GM23338 (cell line): ENCODE results near the gene OCIAD2.

Experiments
- CREB1 ChIP-seq: fragments of 250-450 bp; sonication (Bioruptor Pico); IDR thresholded peaks from 2 replicates; pipeline ENCODE4 v1.5.0; 2020; ENCODE audit warnings: low read depth, mild to moderate bottlenecking, moderate library complexity
- CTCF ChIP-seq, 2 experiments: fragments of 200-600 bp in 1 of 2; sonication (generic) in 1 of 2; conservative IDR thresholded peaks; 2 replicates each; pipeline versions ENCODE4 v1.5.1 to v1.6.1; 2016 to 2017; ENCODE audit warnings: antibody characterized with exemption in 2 of 2, low read depth in 2 of 2, mild to moderate bottlenecking in 2 of 2, moderate library complexity in 1 of 2
- EZH2 ChIP-seq: fragments of 200-600 bp; sonication (generic); IDR thresholded peaks from one replicate; pipeline ENCODE4 v1.8.0; 2017; ENCODE audit warnings: antibody characterized with exemption, mild to moderate bottlenecking, low read depth; ENCODE audit not compliant: unreplicated experiment
- EZH2phosphoT487 ChIP-seq: fragments of 200-600 bp; sonication (generic); IDR thresholded peaks from one replicate; pipeline ENCODE4 v1.8.1; 2018; ENCODE audit warnings: antibody characterized with exemption; ENCODE audit not compliant: unreplicated experiment
- NANOG ChIP-seq: IDR thresholded peaks from 2 replicates; pipeline ENCODE4 v1.6.1; 2016; ENCODE audit warnings: antibody characterized with exemption, borderline replicate concordance
- POLR2AphosphoS5 ChIP-seq: IDR thresholded peaks from 2 replicates; pipeline ENCODE4 v1.6.1; 2016; ENCODE audit warnings: antibody characterized with exemption, low read depth
- ZNF331 ChIP-seq: fragments of 250-450 bp; sonication (Bioruptor Pico); IDR thresholded peaks from 2 replicates; pipeline ENCODE4 v1.5.0; 2020; ENCODE audit warnings: low read depth, mild to moderate bottlenecking, moderate library complexity
- TF ChIP-seq, protein P1 (sequence below): IDR thresholded peaks from one replicate; pipeline ENCODE4 v1.6.1; 2018; ENCODE audit warnings: antibody characterized with exemption; ENCODE audit not compliant: unreplicated experiment
- TF ChIP-seq, protein P2 (sequence below): IDR thresholded peaks from 2 replicates; pipeline ENCODE4 v1.6.1; 2016; ENCODE audit warnings: antibody characterized with exemption

GRCh38 chr4:48949086-48949485, 42.5 kb upstream of the OCIAD2 start:
- TF ChIP-seq CTCF (conservative IDR thresholded peaks at IDR 0.05; ENCODE audit: low read depth in 2 of 2) = no peak
- no peak for TF ChIP-seq EZH2
- TF ChIP-seq POLR2AphosphoS5 = no peak
- TF ChIP-seq, protein P1, sequence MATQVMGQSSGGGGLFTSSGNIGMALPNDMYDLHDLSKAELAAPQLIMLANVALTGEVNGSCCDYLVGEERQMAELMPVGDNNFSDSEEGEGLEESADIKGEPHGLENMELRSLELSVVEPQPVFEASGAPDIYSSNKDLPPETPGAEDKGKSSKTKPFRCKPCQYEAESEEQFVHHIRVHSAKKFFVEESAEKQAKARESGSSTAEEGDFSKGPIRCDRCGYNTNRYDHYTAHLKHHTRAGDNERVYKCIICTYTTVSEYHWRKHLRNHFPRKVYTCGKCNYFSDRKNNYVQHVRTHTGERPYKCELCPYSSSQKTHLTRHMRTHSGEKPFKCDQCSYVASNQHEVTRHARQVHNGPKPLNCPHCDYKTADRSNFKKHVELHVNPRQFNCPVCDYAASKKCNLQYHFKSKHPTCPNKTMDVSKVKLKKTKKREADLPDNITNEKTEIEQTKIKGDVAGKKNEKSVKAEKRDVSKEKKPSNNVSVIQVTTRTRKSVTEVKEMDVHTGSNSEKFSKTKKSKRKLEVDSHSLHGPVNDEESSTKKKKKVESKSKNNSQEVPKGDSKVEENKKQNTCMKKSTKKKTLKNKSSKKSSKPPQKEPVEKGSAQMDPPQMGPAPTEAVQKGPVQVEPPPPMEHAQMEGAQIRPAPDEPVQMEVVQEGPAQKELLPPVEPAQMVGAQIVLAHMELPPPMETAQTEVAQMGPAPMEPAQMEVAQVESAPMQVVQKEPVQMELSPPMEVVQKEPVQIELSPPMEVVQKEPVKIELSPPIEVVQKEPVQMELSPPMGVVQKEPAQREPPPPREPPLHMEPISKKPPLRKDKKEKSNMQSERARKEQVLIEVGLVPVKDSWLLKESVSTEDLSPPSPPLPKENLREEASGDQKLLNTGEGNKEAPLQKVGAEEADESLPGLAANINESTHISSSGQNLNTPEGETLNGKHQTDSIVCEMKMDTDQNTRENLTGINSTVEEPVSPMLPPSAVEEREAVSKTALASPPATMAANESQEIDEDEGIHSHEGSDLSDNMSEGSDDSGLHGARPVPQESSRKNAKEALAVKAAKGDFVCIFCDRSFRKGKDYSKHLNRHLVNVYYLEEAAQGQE = no peak
- no peak for TF ChIP-seq CREB1 (CRISPR knock-in tag)
- TF ChIP-seq, protein P2, sequence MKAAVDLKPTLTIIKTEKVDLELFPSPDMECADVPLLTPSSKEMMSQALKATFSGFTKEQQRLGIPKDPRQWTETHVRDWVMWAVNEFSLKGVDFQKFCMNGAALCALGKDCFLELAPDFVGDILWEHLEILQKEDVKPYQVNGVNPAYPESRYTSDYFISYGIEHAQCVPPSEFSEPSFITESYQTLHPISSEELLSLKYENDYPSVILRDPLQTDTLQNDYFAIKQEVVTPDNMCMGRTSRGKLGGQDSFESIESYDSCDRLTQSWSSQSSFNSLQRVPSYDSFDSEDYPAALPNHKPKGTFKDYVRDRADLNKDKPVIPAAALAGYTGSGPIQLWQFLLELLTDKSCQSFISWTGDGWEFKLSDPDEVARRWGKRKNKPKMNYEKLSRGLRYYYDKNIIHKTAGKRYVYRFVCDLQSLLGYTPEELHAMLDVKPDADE = no peak
- no peak for TF ChIP-seq ZNF331
- TF ChIP-seq NANOG = no peak
- TF ChIP-seq EZH2phosphoT487 = no peak
